Gastrocnemius medialis (tissue), 4 donors: ENCODE measurements around the gene TCP11L2. TPM values are rescaled to one million over a fixed set of nuclear protein-coding genes. Genes with fewer than 3 reads are reported as not detected.

Experiments used
- ATAC-seq, 2 donors: fragments of 150-250 bp; one replicate each; pipeline ENCODE4 v1.9.1; 2016
- DNase-seq, 2 donors: peaks; one replicate each; pipeline ENCODE4 v3.0.0-alpha.2; 2019
- H3K27ac ChIP-seq, 4 donors: fragments of 200-600 bp; sonication (generic); 1 replicate in 1 of 4; 2 replicates in 3 of 4; pipeline ENCODE4 v1.5.1; 2016 to 2018; ENCODE audit warnings: mild to moderate bottlenecking in 2 of 4, moderate library complexity in 1 of 4
- H3K27me3 ChIP-seq, 3 donors: fragments of 200-600 bp; sonication (generic) in 2 of 3; 1 replicate in 1 of 3; 2 replicates in 2 of 3; pipeline versions ENCODE4 v1.5.1 to v1.6.0; 2016 to 2019; ENCODE audit warnings: mild to moderate bottlenecking in 1 of 3, moderate library complexity in 1 of 3
- H3K36me3 ChIP-seq, 2 donors: fragments of 200-600 bp; sonication (generic) in 1 of 2; one replicate each; pipeline ENCODE4 v1.5.1; 2017 to 2018
- H3K4me1 ChIP-seq, 2 donors: fragments of 200-600 bp; sonication (generic) in 1 of 2; one replicate each; pipeline ENCODE4 v1.5.1; 2016 to 2017; ENCODE audit warnings: mild to moderate bottlenecking in 2 of 2
- H3K4me3 ChIP-seq, 4 donors: fragments of 200-600 bp; sonication (generic) in 3 of 4; 1 replicate in 1 of 4; 2 replicates in 3 of 4; pipeline ENCODE4 v1.5.1; 2016 to 2019; ENCODE audit warnings: mild to moderate bottlenecking in 2 of 4
- H3K9me3 ChIP-seq, 3 donors: fragments of 200-600 bp; sonication (generic) in 2 of 3; 1 replicate in 1 of 3; 2 replicates in 2 of 3; pipeline ENCODE4 v1.5.1; 2016 to 2019
- POLR2A ChIP-seq, 2 donors: fragments of 450-650 bp; IDR thresholded peaks; one replicate each; pipeline ENCODE4 v1.6.1; 2017; ENCODE audit warnings: antibody characterized with exemption in 2 of 2, mild to moderate bottlenecking in 2 of 2, moderate library complexity in 2 of 2
- in situ Hi-C, 4 donors: fragments of 200-750 bp; cut with MboI; loops; one replicate each; pipeline versions ENCODE4 v1.15.0 to v1.8.0; 2017; ENCODE audit warnings: low sequenced_read_pairs in 4 of 4
- intact Hi-C: fragments of 100-400 bp; cut with DNase I; formaldehyde crosslinking; loops from one replicate; pipeline ENCODE4 v1.15.1; 2023; ENCODE audit warnings: low total_unique reads
- total RNA-seq, 4 donors: library from RNA; depleted of rRNA; stranded (reverse); fragments of >200 nt; gene quantifications; one replicate each; pipeline versions ENCODE4 v1.1.0 to v1.2.3, GENCODE V29; 2016
- TF ChIP-seq, protein P1 (sequence below), 5 experiments: fragments of 450-650 bp in 3 of 5; fragments of 200-600 bp in 2 of 5; sonication (generic) in 2 of 5; IDR thresholded peaks in 4 of 5; conservative IDR thresholded peaks in 1 of 5; 1 replicate in 4 of 5; 2 replicates in 1 of 5; pipeline ENCODE4 v1.5.1; 2016 to 2019; ENCODE audit warnings: antibody characterized with exemption in 5 of 5, mild to moderate bottlenecking in 3 of 5, moderate library complexity in 3 of 5

Gene TCP11L2
- total RNA-seq, 4 donors from 2014 or later: 39.1 to 51.7 (median 43.9) TPM

DNA sequence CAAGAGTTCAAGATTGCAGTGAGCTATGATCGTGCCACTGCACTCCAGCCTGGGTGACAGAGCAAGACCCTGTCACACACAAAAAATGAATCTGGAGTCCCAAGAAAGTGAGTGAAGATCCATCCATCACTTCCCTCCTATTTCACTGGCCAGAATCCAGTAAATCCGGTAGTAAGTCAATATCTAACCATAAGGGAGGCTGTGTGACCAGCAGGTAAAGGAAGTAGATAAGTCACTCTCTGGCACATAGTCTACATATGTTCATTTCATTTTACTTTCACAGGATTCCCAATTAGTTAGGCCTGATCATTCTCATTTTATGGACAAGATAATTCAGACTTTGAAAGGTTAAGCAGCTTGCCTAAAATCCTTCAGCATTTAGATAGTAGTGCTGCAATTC, 11.9 kb upstream of the TCP11L2 start:
- intact Hi-C loops: no loop called here
- H3K36me3 ChIP-seq: no peaks in the 10 kb centered on the region
- TF ChIP-seq POLR2A (IDR thresholded peaks at IDR 0.05): no peak
- TF ChIP-seq, protein P1, sequence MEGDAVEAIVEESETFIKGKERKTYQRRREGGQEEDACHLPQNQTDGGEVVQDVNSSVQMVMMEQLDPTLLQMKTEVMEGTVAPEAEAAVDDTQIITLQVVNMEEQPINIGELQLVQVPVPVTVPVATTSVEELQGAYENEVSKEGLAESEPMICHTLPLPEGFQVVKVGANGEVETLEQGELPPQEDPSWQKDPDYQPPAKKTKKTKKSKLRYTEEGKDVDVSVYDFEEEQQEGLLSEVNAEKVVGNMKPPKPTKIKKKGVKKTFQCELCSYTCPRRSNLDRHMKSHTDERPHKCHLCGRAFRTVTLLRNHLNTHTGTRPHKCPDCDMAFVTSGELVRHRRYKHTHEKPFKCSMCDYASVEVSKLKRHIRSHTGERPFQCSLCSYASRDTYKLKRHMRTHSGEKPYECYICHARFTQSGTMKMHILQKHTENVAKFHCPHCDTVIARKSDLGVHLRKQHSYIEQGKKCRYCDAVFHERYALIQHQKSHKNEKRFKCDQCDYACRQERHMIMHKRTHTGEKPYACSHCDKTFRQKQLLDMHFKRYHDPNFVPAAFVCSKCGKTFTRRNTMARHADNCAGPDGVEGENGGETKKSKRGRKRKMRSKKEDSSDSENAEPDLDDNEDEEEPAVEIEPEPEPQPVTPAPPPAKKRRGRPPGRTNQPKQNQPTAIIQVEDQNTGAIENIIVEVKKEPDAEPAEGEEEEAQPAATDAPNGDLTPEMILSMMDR (IDR thresholded peaks at IDR 0.05 in 4 of 5, conservative IDR thresholded peaks at IDR 0.05 in 1 of 5): no peak
- DNase-seq (no peak), ATAC-seq (no peak)
- no peaks in the 10 kb centered on the region for H3K4me1 ChIP-seq
- no peaks in the 10 kb centered on the region for H3K9me3 ChIP-seq
- in situ Hi-C loops: loop anchor here in 1 of 4 donors (5.0 kb wide), 1 partner anchor 62 kb away; no protein-coding TSS in a partner anchor
- H3K27ac ChIP-seq: no peak overlapping the region
- H3K4me3 ChIP-seq: no peak overlapping the region
- no peaks in the 10 kb centered on the region for H3K27me3 ChIP-seq

DNA sequence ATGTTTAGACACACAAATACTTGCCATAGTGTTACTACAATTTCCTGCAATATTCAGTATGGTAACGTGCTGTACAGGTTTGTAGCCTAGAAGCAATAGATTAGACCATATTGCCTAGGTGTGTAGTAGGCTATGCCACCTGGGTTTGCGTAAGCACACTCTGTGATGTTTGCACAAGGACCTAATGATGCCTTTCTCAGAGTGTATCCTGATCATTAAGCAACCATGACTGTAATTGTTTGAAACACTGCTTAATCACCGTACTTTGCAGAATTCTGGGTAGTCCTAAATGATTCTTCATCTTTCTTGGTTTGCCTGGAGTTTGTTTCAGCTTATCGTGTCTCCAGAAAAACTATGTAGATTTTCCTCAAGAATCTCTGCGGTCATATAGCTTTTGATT, 11.2 kb upstream of the TCP11L2 start:
- intact Hi-C loops (no loop called here), in situ Hi-C loops (loop anchor here in 1 of 4 donors (5.0 kb wide), 1 partner anchor 61 kb away; no protein-coding TSS in a partner anchor)
- no peak for TF ChIP-seq POLR2A (IDR thresholded peaks at IDR 0.05)
- TF ChIP-seq, protein P1 (IDR thresholded peaks at IDR 0.05 in 4 of 5, conservative IDR thresholded peaks at IDR 0.05 in 1 of 5): no peak
- Histone ChIP-seq H3K27me3 (no peaks in the 10 kb centered on the region), H3K36me3 (no peaks in the 10 kb centered on the region), H3K4me1 (no peaks in the 10 kb centered on the region), H3K4me3 (no peak overlapping the region), H3K27ac (no peak overlapping the region), H3K9me3 (no peaks in the 10 kb centered on the region)
- ATAC-seq: no peak
- no peak for DNase-seq

DNA sequence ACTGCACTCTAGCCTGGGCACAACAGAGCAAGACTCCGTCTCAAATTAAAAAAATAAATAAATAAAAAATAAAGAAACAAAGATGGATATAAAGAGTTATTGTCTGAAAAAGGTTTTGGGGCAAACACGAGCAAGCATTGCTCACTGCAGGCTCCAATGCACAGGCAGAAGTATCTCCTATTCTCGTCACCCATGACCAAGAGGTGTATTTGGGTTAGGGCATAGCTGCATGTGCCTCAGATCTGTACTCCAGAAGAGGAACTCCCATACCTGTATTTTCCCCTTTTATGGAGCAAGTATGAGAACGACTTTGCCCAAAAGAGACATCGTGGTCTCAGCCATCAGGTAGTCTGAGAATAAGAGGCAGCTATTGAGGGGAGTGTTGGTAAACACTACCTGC, 10.2 kb upstream of the TCP11L2 start:
- Histone ChIP-seq H3K9me3 (no peaks in the 10 kb centered on the region), H3K27ac (no peak overlapping the region), H3K4me1 (no peaks in the 10 kb centered on the region), H3K27me3 (no peaks in the 10 kb centered on the region), H3K36me3 (no peaks in the 10 kb centered on the region), H3K4me3 (no peak overlapping the region)
- no peak for ATAC-seq
- in situ Hi-C loops: loop anchor here in 1 of 4 donors (5.0 kb wide), 1 partner anchor 60 kb away; no protein-coding TSS in a partner anchor
- intact Hi-C loops: no loop called here
- no peak for DNase-seq
- TF ChIP-seq, protein P1 (IDR thresholded peaks at IDR 0.05 in 4 of 5, conservative IDR thresholded peaks at IDR 0.05 in 1 of 5): no peak
- TF ChIP-seq POLR2A (IDR thresholded peaks at IDR 0.05): no peak

DNA sequence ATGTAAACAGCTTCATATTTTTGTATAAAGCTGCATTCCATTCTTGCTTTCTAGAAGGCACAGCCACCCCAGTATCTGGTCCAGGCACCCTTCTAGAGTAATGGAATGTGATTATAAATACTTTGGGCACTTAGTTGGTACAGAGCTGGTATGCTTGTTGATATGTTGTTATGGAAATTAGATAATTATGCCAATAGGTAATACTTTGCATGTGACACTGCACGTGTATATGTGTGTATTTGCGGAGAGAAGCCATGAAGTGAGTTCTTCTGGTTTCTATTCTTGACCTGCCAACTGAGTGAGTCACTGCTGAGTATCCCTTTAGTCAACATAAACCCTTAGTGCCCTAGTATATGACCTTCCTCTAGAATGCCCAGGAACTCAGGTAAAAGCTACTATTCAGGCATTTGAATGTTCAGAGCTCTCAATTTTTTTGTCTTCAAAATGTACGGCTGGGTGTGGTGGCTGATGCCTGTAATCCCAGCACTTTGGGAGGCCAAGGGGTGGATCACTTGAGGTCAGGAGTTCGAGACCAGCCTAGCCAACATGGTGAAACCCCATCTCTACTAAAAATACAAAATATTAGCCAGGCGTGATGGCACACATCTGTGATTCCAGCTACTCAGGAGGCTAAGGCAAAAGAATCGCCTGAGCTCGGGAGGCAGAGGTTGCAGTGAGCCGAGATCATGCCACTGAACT, 6.2 kb upstream of the TCP11L2 start:
- TF ChIP-seq, protein P1 (IDR thresholded peaks at IDR 0.05 in 4 of 5, conservative IDR thresholded peaks at IDR 0.05 in 1 of 5): no peak
- intact Hi-C loops: loop anchor here (2.0 to 5.0 kb wide), 2 partner anchors 48 to 1059 kb away; partner anchors contain the start of genes APPL2 and CKAP4
- H3K4me3 ChIP-seq: no peak overlapping the region
- H3K36me3 ChIP-seq: no peaks in the 10 kb centered on the region
- peaks cover 21 to 24% of the 10 kb centered on the region in 2 donors for H3K4me1 ChIP-seq
- DNase-seq (peak in 1 of 2 donors; percentile 31), ATAC-seq (peak; percentile 62 to 84)
- H3K27me3 ChIP-seq: no peaks in the 10 kb centered on the region
- peak overlapping the region in 2 of 4 donors; percentile 23 to 40 for H3K27ac ChIP-seq
- in situ Hi-C loops: no loop called here
- no peaks in the 10 kb centered on the region for H3K9me3 ChIP-seq
